ENCODE measurements around the gene GH2. TPM values are rescaled to one million over a fixed set of nuclear protein-coding genes. Genes with fewer than 3 reads are reported as not detected.

GH2 gene
- polyA plus RNA-seq, 3 donors = not detected

Other genes starting within 250 kb of the GH2 start
- 10 to 100 TPM; 21.5 to 23.1 (median 22.3) TPM for gene LIMD2, start 181.8 kb downstream of the GH2 start, polyA plus RNA-seq (ENCODE audit: insufficient read length in 3 of 3)
- 10 to 100 TPM; 41.0 to 43.9 (median 41.8) TPM for gene STRADA, start 140.1 kb downstream of the GH2 start, polyA plus RNA-seq (ENCODE audit: insufficient read length in 3 of 3)
- gene CCDC47, start 108.3 kb downstream of the GH2 start, polyA plus RNA-seq (ENCODE audit: insufficient read length in 3 of 3) = 100 to 1,000 TPM; 116 to 129 (median 127) TPM
- 100 to 1,000 TPM; 154 to 189 (median 172) TPM for gene DDX42, start 107.8 kb downstream of the GH2 start, polyA plus RNA-seq (ENCODE audit: insufficient read length in 3 of 3)
- gene PSMC5, start 54.5 kb downstream of the GH2 start, polyA plus RNA-seq (ENCODE audit: insufficient read length in 3 of 3) = 100 to 1,000 TPM; 191 to 203 (median 198) TPM
- gene FTSJ3, start 54.3 kb downstream of the GH2 start, polyA plus RNA-seq (ENCODE audit: insufficient read length in 3 of 3) = 10 to 100 TPM; 53.1 to 76.9 (median 69.5) TPM
- 10 to 100 TPM; 52.7 to 56.1 (median 53.4) TPM for gene SMARCD2, start 39.3 kb downstream of the GH2 start, polyA plus RNA-seq (ENCODE audit: insufficient read length in 3 of 3)
- gene CSH2, start 8.3 kb downstream of the GH2 start, polyA plus RNA-seq (ENCODE audit: insufficient read length in 3 of 3) = 1 to 10 TPM in 2 of 3 donors, not detected in 1; 1.2 to 2.2 TPM
- gene CSH1, start 14.6 kb upstream of the GH2 start, polyA plus RNA-seq (ENCODE audit: insufficient read length in 3 of 3) = 1 to 10 TPM in 2 of 3 donors, under 1 TPM in 1; 0.40 to 7.5 (median 3.4) TPM
- gene CSHL1, start 29.3 kb upstream of the GH2 start, polyA plus RNA-seq (ENCODE audit: insufficient read length in 3 of 3) = not detected
- gene GH1, start 36.9 kb upstream of the GH2 start, polyA plus RNA-seq (ENCODE audit: insufficient read length in 3 of 3) = not detected
- gene CD79B, start 50.4 kb upstream of the GH2 start, polyA plus RNA-seq (ENCODE audit: insufficient read length in 3 of 3) = 1 to 10 TPM; 2.8 to 4.4 (median 3.5) TPM
- gene SCN4A, start 91.0 kb upstream of the GH2 start, polyA plus RNA-seq (ENCODE audit: insufficient read length in 3 of 3) = 1 to 10 TPM in 1 of 3 donors, under 1 TPM in 2; 0.85 to 1.3 (median 0.87) TPM
- 1 to 10 TPM; 2.3 to 3.4 (median 2.9) TPM for gene PRR29, start 116.4 kb upstream of the GH2 start, polyA plus RNA-seq (ENCODE audit: insufficient read length in 3 of 3)
- 10 to 100 TPM; 29.8 to 33.4 (median 31.2) TPM for gene ICAM2, start 138.7 kb upstream of the GH2 start, polyA plus RNA-seq (ENCODE audit: insufficient read length in 3 of 3)
- gene ERN1, start 248.2 kb upstream of the GH2 start, polyA plus RNA-seq (ENCODE audit: insufficient read length in 3 of 3) = 1 to 10 TPM; 7.8 to 8.9 (median 8.4) TPM

Measured in right renal cortex interstitium (tissue), 3 donors.